A549 (cell line): ENCODE measurements around the gene HIVEP3. TPM values are rescaled to one million over a fixed set of nuclear protein-coding genes. Genes with fewer than 3 reads are reported as not detected.

Source experiments
- ATAC-seq, 2 experiments: fragments of 200-7000 bp in 1 of 2; fragments of >200 bp in 1 of 2; cut with Nextera tagmentation in 1 of 2; cut with Tn5 transposase in 1 of 2; 3 replicates each; pipeline versions ENCODE4 v1.8.0 to v1.9.1; 2018 to 2020; ENCODE audit warnings: mild to moderate bottlenecking in 1 of 2, moderate library complexity in 1 of 2
- CTCF ChIA-PET: fragments of 300-600 bp; sonication (Branson Sonifier 250); formaldehyde crosslinking; extraction: SDS; loops from one replicate; lab custom pipeline; 2021; ENCODE audit warnings: antibody characterized with exemption, inconsistent platforms; lab: Yijun Ruan, JAX
- POLR2A ChIA-PET: fragments of 350-600 bp; formaldehyde crosslinking; extraction: SDS; loops from one replicate; lab custom pipeline; 2021; ENCODE audit warnings: antibody characterized with exemption, inconsistent platforms; lab: Yijun Ruan, JAX
- DNase-seq, 2 experiments: peaks; one replicate each; pipeline versions ENCODE4 v3.0.0 to v3.0.0-alpha.2; 2011 to 2016; ENCODE audit warnings: low read depth in 1 of 2, low spot score in 1 of 2
- FAIRE-seq: peaks from 2 replicates; lab custom pipeline; 2011; peaks lifted over from hg19 to GRCh38; lab: Jason Lieb, UNC
- H3K27ac ChIP-seq, 2 experiments: fragments of >200 bp; sonication (Bioruptor Twin); formaldehyde crosslinking; 3 replicates each; pipeline ENCODE4 v1.5.1; 2016 to 2017
- H3K4me1 ChIP-seq: fragments of >200 bp; sonication (Bioruptor Twin); formaldehyde crosslinking; 3 replicates; pipeline ENCODE4 v1.6.1; 2016
- H3K4me2 ChIP-seq: fragments of >200 bp; sonication (Bioruptor Twin); formaldehyde crosslinking; 3 replicates; pipeline ENCODE4 v1.6.1; 2016
- H3K4me3 ChIP-seq: fragments of >200 bp; sonication (Bioruptor Twin); formaldehyde crosslinking; 3 replicates; pipeline ENCODE4 v1.5.1; 2016
- H3K9me3 ChIP-seq: fragments of >200 bp; sonication (Bioruptor Twin); formaldehyde crosslinking; 3 replicates; pipeline ENCODE4 v1.6.1; 2016
- ATOH8 ChIP-seq: fragments of 250-450 bp; sonication (Bioruptor Pico); IDR thresholded peaks from 2 replicates; pipeline ENCODE4 v1.5.0; 2020; ENCODE audit warnings: low read depth, mild to moderate bottlenecking, moderate library complexity
- CBX8 ChIP-seq: fragments of 200-600 bp; sonication (generic); IDR thresholded peaks from 2 replicates; pipeline ENCODE4 v1.6.1; 2016
- CHD2 ChIP-seq: fragments of 150-350 bp; IDR thresholded peaks from 2 replicates; pipeline ENCODE4 v1.6.1; 2014; ENCODE audit warnings: low read length; ENCODE audit not compliant: partially characterized antibody
- CHD4 ChIP-seq: fragments of 200-600 bp; sonication (generic); IDR thresholded peaks from 2 replicates; pipeline ENCODE4 v1.6.1; 2016; ENCODE audit warnings: antibody characterized with exemption, mild to moderate bottlenecking, borderline replicate concordance
- CTCF ChIP-seq: fragments of >200 bp; sonication (Bioruptor Twin); formaldehyde crosslinking; IDR thresholded peaks from 3 replicates; pipeline ENCODE4 v1.5.1; 2016
- E2F6 ChIP-seq: IDR thresholded peaks from 2 replicates; pipeline ENCODE4 v1.6.1; 2012; ENCODE audit warnings: low read depth, borderline replicate concordance
- EHMT2 ChIP-seq: fragments of 200-600 bp; sonication (generic); IDR thresholded peaks from 2 replicates; pipeline ENCODE4 v1.6.1; 2016; ENCODE audit warnings: antibody characterized with exemption, low read depth, mild to moderate bottlenecking, moderate library complexity
- EP300 ChIP-seq, 2 experiments: fragments of >200 bp; sonication (Bioruptor Twin); formaldehyde crosslinking; IDR thresholded peaks; 2 replicates in 1 of 2; 3 replicates in 1 of 2; pipeline ENCODE4 v1.6.1; 2016 to 2017
- FOSB ChIP-seq: fragments of 250-450 bp; sonication (Bioruptor Pico); IDR thresholded peaks from 2 replicates; pipeline ENCODE4 v1.5.0; 2020; ENCODE audit warnings: mild to moderate bottlenecking, moderate library complexity
- GATA3 ChIP-seq: IDR thresholded peaks from 2 replicates; pipeline ENCODE4 v1.6.1; 2012; ENCODE audit warnings: borderline replicate concordance
- HEYL ChIP-seq: fragments of 250-450 bp; sonication (Bioruptor Pico); IDR thresholded peaks from 2 replicates; pipeline ENCODE4 v1.8.0; 2021; ENCODE audit warnings: mild to moderate bottlenecking, moderate library complexity
- HOXB13 ChIP-seq: fragments of 250-450 bp; sonication (Bioruptor Pico); IDR thresholded peaks from 2 replicates; pipeline ENCODE4 v1.5.0; 2020; ENCODE audit warnings: low read depth, mild to moderate bottlenecking, moderate library complexity
- HOXB5 ChIP-seq: fragments of 250-450 bp; sonication (Bioruptor Pico); IDR thresholded peaks from 2 replicates; pipeline ENCODE4 v1.5.0; 2020; ENCODE audit warnings: mild to moderate bottlenecking, moderate library complexity
- KDM1A ChIP-seq: fragments of 200-600 bp; sonication (generic); IDR thresholded peaks from 2 replicates; pipeline ENCODE4 v1.6.1; 2016; ENCODE audit warnings: low read depth, mild to moderate bottlenecking
- MAZ ChIP-seq: fragments of 150-350 bp; IDR thresholded peaks from 2 replicates; pipeline ENCODE4 v1.6.1; 2014; ENCODE audit warnings: antibody characterized with exemption, low read depth, low read length, borderline replicate concordance
- MYC ChIP-seq: IDR thresholded peaks from 2 replicates; pipeline ENCODE4 v1.6.1; 2012; ENCODE audit warnings: mild to moderate bottlenecking, inconsistent platforms, low read length, improper control_type of control experiment, borderline replicate concordance
- NPAS2 ChIP-seq: fragments of 250-450 bp; sonication (Bioruptor Pico); IDR thresholded peaks from 2 replicates; pipeline ENCODE4 v1.8.0; 2022; ENCODE audit warnings: mild to moderate bottlenecking, moderate library complexity, borderline replicate concordance
- PHF8 ChIP-seq: fragments of 200-600 bp; sonication (generic); IDR thresholded peaks from 2 replicates; pipeline ENCODE4 v1.6.1; 2016; ENCODE audit warnings: low read depth, mild to moderate bottlenecking, antibody characterized with exemption, moderate library complexity, borderline replicate concordance
- POLR2AphosphoS2 ChIP-seq: conservative IDR thresholded peaks from 2 replicates; pipeline ENCODE4 v1.6.1; 2012; ENCODE audit warnings: low read length, improper control_type of control experiment, inconsistent platforms
- RAD21 ChIP-seq, 2 experiments: fragments of >200 bp in 1 of 2; sonication (Bioruptor Twin) in 1 of 2; formaldehyde crosslinking in 1 of 2; IDR thresholded peaks in 1 of 2; conservative IDR thresholded peaks in 1 of 2; 2 replicates in 1 of 2; 3 replicates in 1 of 2; pipeline ENCODE4 v1.6.1; 2012 to 2018; ENCODE audit warnings: inconsistent platforms in 1 of 2
- SMC3 ChIP-seq: fragments of >200 bp; sonication (Bioruptor Twin); formaldehyde crosslinking; IDR thresholded peaks from 3 replicates; pipeline ENCODE4 v1.6.1; 2018; ENCODE audit warnings: inconsistent platforms
- SREBF2 ChIP-seq: fragments of 450-650 bp; IDR thresholded peaks from 2 replicates; pipeline ENCODE4 v1.6.1; 2014; ENCODE audit warnings: mild to moderate bottlenecking, moderate library complexity
- TFCP2L1 ChIP-seq: fragments of 250-450 bp; sonication (Bioruptor Pico); IDR thresholded peaks from 2 replicates; pipeline ENCODE4 v1.5.0; 2021; ENCODE audit warnings: mild to moderate bottlenecking
- ZFP36 ChIP-seq: fragments of 450-650 bp; IDR thresholded peaks from 2 replicates; pipeline ENCODE4 v1.6.1; 2014; ENCODE audit warnings: borderline replicate concordance; ENCODE audit not compliant: partially characterized antibody
- WGBS: methylation state at CpG from one replicate; pipeline ENCODE4 v1.1.6; 2017; ENCODE audit errors: missing lambda C conversion rate; 5-methylcytosine and 5-hydroxymethylcytosine counted together
- polyA plus RNA-seq, 4 experiments: library from polyadenylated mRNA; depleted of rRNA in 3 of 4; stranded (reverse); fragments of >200 nt; fragmentation: RNase III in 1 of 4; extraction: RNeasy Plus Mini Kit Qiagen cat#74134 plus additional on column Dnase treatment in 1 of 4; gene quantifications; 2 replicates in 3 of 4; 3 replicates in 1 of 4; pipeline ENCODE4 v1.2.3, GENCODE V29; 2011 to 2017

The HIVEP3 gene
- polyA plus RNA-seq, 2 of the 4 experiments (the other 2 are of a cell fraction): 1.5 to 2.0 TPM

- 100% methylated on average over 1 of the region's 5 CpGs for WGBS
- FAIRE-seq (no peak), ATAC-seq (no peak), DNase-seq (no peak)
- Histone ChIP-seq H3K9me3 (no peaks in the 10 kb centered on the region), H3K4me1 (no peaks in the 10 kb centered on the region), H3K27ac (no peak overlapping the region), H3K4me3 (no peak overlapping the region), H3K4me2 (no peak overlapping the region)
- CTCF ChIA-PET: interaction anchor here (1.2 to 1.9 kb wide), 3 partner anchors 11 to 16 kb away, joined by 3 to 7 read pairs (median 6); no protein-coding TSS in a partner anchor
- TF ChIP-seq HEYL (CRISPR knock-in tag): no peak
- TF ChIP-seq ATOH8: no peak
- TF ChIP-seq POLR2AphosphoS2: no peak
- POLR2A ChIA-PET: no interaction called here
Observed at GRCh38 chr1:41588334-41588875, 330.3 kb downstream of the HIVEP3 start.

- no peaks in the 10 kb centered on the region for H3K4me1 ChIP-seq
- no peaks in the 10 kb centered on the region for H3K9me3 ChIP-seq
- DNase-seq: no peak
- no peak for ATAC-seq
- H3K4me3 ChIP-seq: no peak overlapping the region
- TF ChIP-seq SMC3: no peak
- no peak for TF ChIP-seq CBX8
- TF ChIP-seq PHF8: no peak
- no peak for TF ChIP-seq EHMT2
- no peak for TF ChIP-seq TFCP2L1 (CRISPR knock-in tag)
- no peak for TF ChIP-seq CHD4
- no peak for TF ChIP-seq NPAS2 (CRISPR knock-in tag)
- no peak for TF ChIP-seq ATOH8
- TF ChIP-seq, all 56 proteins: peak for 0
- Histone ChIP-seq H3K27ac (no peak overlapping the region), H3K4me2 (no peak overlapping the region)
- WGBS: 61% methylated on average over 7 of the region's 7 CpGs
- no peak for FAIRE-seq
- POLR2A ChIA-PET: no interaction called here
- CTCF ChIA-PET: interaction anchor here (1.2 to 1.9 kb wide), 2 partner anchors 11 to 13 kb away, joined by 3 to 7 read pairs; no protein-coding TSS in a partner anchor
Observed at GRCh38 chr1:41587791-41588190, 330.9 kb downstream of the HIVEP3 start.

GRCh38 chr1:41586230-41586629 lies 332.5 kb downstream of the HIVEP3 start:
- WGBS: 44% methylated on average over 3 of the region's 5 CpGs
- H3K27ac ChIP-seq: no peak overlapping the region
- CTCF ChIA-PET: interaction anchor here (0.6 kb wide), 1 partner anchor 299 kb away, joined by 3 read pairs; no protein-coding TSS in a partner anchor

More at GRCh38 chr1:41586230-41586629, 332.5 kb downstream of the HIVEP3 start:
- no peak overlapping the region for H3K4me2 ChIP-seq
- TF ChIP-seq ZFP36: no peak
- no peak for TF ChIP-seq HOXB13
- no peak for TF ChIP-seq FOSB
- no peak for TF ChIP-seq MYC
- TF ChIP-seq RAD21 (conservative IDR thresholded peaks at IDR 0.05 in 1 of 2, IDR thresholded peaks at IDR 0.05 in 1 of 2): no peak
- no peak for TF ChIP-seq GATA3
- no peak for TF ChIP-seq CBX8
- no peak for TF ChIP-seq CTCF
- TF ChIP-seq CHD2: no peak
- TF ChIP-seq MAZ: no peak
- no peak for TF ChIP-seq HOXB5 (CRISPR knock-in tag)
- TF ChIP-seq EP300 (IDR thresholded peaks at IDR 0.05): no peak
- TF ChIP-seq SREBF2: no peak
- TF ChIP-seq E2F6: no peak
- TF ChIP-seq KDM1A: no peak
- H3K9me3 ChIP-seq: no peaks in the 10 kb centered on the region
- FAIRE-seq (no peak), ATAC-seq (no peak), DNase-seq (no peak)
- POLR2A ChIA-PET: no interaction called here
- no peaks in the 10 kb centered on the region for H3K4me1 ChIP-seq
- H3K4me3 ChIP-seq: no peak overlapping the region
